ENCODE data around the gene SLC16A14.
"Not testable (repeated sequence)": the region's sequence is repeated elsewhere in the genome, so short reads cannot be mapped to it uniquely, and the experiment has no call there.

SLC16A14 gene, protein sequence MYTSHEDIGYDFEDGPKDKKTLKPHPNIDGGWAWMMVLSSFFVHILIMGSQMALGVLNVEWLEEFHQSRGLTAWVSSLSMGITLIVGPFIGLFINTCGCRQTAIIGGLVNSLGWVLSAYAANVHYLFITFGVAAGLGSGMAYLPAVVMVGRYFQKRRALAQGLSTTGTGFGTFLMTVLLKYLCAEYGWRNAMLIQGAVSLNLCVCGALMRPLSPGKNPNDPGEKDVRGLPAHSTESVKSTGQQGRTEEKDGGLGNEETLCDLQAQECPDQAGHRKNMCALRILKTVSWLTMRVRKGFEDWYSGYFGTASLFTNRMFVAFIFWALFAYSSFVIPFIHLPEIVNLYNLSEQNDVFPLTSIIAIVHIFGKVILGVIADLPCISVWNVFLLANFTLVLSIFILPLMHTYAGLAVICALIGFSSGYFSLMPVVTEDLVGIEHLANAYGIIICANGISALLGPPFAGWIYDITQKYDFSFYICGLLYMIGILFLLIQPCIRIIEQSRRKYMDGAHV

DNA sequence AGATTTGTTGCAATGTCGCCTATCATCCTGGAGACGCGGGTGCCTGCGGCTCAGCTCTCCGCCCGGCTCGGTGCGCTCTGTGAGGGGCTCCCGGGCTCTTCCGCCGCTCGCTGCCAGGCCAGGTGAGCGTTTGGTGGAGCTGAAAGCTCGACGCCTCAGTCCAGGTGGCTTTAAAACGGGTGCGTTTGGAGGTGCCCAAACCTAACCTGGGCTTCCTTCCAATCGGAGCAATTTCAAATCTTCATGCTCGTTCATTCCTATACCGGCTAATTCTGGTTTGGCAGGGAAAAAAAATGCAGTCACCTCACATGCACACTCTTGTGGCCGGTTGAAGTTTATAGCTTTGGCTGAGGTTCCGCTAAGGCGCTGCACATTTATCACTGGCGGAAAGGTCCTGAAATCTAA, at the start of gene SLC16A14:
Gene SLC16A14, minus strand, starts transcription at position 274 of the 405 bp plus-strand sequence. CDS start 9,572 bp downstream, outside the sequence.
- no peak within 1 kb of the TSS for H3K27ac ChIP-seq
- H3K4me3 ChIP-seq (ENCODE audit: low read depth, low read length), result peak within 1 kb of the TSS; percentile 60
- no peaks in the 10 kb centered on the region for H3K27me3 ChIP-seq (replicated peaks)
- TF ChIP-seq, protein P1, sequence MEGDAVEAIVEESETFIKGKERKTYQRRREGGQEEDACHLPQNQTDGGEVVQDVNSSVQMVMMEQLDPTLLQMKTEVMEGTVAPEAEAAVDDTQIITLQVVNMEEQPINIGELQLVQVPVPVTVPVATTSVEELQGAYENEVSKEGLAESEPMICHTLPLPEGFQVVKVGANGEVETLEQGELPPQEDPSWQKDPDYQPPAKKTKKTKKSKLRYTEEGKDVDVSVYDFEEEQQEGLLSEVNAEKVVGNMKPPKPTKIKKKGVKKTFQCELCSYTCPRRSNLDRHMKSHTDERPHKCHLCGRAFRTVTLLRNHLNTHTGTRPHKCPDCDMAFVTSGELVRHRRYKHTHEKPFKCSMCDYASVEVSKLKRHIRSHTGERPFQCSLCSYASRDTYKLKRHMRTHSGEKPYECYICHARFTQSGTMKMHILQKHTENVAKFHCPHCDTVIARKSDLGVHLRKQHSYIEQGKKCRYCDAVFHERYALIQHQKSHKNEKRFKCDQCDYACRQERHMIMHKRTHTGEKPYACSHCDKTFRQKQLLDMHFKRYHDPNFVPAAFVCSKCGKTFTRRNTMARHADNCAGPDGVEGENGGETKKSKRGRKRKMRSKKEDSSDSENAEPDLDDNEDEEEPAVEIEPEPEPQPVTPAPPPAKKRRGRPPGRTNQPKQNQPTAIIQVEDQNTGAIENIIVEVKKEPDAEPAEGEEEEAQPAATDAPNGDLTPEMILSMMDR (IDR thresholded peaks at IDR 0.05; ENCODE audit: low read depth, low read length, missing control alignments), result peak; percentile 62
- no peaks in the 10 kb centered on the region for H3K36me3 ChIP-seq (replicated peaks)
- in situ Hi-C loops (cut with HindIII; ENCODE audit: low pct_ligation_motif_present, low sequenced_read_pairs), result no loop called here
- peak; percentile 53 for DNase-seq

DNA sequence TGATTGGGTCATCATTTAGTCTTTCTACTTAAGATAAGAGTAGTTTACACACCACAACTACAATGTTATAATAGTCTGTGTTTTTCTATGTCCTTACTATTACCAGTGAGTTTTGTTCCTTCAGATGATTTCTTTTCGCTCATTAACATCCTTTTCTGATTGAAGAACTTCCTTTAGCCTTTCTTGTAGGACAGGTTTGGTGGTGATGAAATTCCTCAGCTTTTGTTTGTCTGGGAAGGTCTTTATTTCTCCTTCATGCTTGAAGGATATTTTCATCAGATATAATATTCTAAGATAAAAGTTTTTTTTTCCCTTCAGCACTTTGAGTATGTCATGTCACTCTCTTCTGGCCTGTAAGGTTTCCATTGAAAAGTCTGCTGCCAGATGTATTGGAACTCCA, 38.0 kb upstream of the SLC16A14 start:
- DNase-seq, result no peak
- Histone ChIP-seq H3K27me3 (replicated peaks) (no peaks in the 10 kb centered on the region), H3K27ac (no peak overlapping the region), H3K4me3 (ENCODE audit: low read depth, low read length) (no peak overlapping the region), H3K36me3 (replicated peaks) (no peaks in the 10 kb centered on the region)
- TF ChIP-seq, protein P1 (IDR thresholded peaks at IDR 0.05; ENCODE audit: low read depth, low read length, missing control alignments), result no peak
- in situ Hi-C loops (cut with HindIII; ENCODE audit: low pct_ligation_motif_present, low sequenced_read_pairs), result no loop called here

DNA sequence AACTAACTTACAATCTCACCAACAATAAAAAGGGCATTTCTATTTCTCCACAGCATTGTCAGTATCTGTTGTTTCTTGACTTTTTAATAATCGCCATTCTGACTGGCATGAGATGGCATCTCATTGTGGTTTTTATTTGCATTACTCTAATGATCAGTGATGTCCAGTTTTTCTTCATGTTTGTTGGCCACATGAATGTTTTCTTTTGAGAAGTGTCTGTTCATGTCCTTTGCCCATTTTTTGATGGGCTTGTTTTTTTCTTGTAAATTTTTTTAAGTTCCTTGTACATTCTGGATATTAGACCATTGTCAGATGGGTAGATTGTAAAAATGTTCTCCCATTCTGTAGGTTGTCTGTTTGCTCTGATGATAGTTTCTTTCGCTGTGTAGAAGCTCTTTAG, 33.2 kb upstream of the SLC16A14 start:
- H3K4me3 ChIP-seq (ENCODE audit: low read depth, low read length); H3K27ac ChIP-seq; in situ Hi-C loops (cut with HindIII; ENCODE audit: low pct_ligation_motif_present, low sequenced_read_pairs); DNase-seq; H3K27me3 ChIP-seq (replicated peaks); H3K36me3 ChIP-seq (replicated peaks): not testable (repeated sequence)

DNA sequence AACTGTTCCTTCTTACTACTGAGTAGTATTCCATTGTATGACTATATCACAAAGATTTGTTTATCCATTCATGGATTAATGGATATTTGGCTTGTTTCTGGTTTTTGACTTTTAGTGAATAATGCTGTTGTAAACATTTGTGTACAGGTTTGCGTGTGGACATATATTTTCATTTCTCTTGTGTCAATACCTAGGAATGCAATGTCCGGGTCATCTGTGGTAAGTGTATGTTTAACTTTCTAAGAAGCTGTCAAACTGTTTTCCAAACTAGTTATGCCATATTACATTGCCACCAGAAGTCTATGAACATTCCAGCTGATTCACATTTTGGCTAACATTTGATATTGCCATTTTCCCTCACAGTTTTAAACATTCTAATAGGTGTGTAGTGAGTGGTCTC, 29.1 kb upstream of the SLC16A14 start:
- H3K4me3 ChIP-seq (ENCODE audit: low read depth, low read length), result no peak overlapping the region
- in situ Hi-C loops (cut with HindIII; ENCODE audit: low pct_ligation_motif_present, low sequenced_read_pairs), result no loop called here
- H3K27ac ChIP-seq, result no peak overlapping the region
- TF ChIP-seq, protein P1 (IDR thresholded peaks at IDR 0.05; ENCODE audit: low read depth, low read length, missing control alignments), result no peak
- peak; percentile 4 for DNase-seq
- H3K36me3 ChIP-seq (replicated peaks), result no peaks in the 10 kb centered on the region
- no peaks in the 10 kb centered on the region for H3K27me3 ChIP-seq (replicated peaks)

DNA sequence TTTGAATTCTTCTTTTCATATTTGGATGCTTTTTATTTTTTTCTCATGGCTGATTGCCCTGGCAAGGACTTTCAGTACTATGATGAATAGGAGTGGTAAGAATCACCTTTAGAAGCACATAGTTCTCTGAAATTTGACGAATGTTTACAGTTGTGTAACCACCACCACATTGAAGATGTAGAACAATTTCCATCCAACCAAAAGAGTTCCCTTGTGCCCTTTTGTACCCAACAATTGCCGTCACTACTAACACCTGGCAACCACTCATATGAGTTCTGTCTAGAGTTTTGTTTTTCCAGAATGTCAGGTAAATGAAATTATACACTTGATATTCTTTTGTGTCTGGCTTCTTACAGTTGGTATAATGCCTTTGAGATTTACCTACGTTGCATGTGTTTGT, 28.7 kb upstream of the SLC16A14 start:
- TF ChIP-seq, protein P1 (IDR thresholded peaks at IDR 0.05; ENCODE audit: low read depth, low read length, missing control alignments), result no peak
- in situ Hi-C loops (cut with HindIII; ENCODE audit: low pct_ligation_motif_present, low sequenced_read_pairs), result no loop called here
- H3K27me3 ChIP-seq (replicated peaks), result no peaks in the 10 kb centered on the region
- no peaks in the 10 kb centered on the region for H3K36me3 ChIP-seq (replicated peaks)
- H3K4me3 ChIP-seq (ENCODE audit: low read depth, low read length), result no peak overlapping the region
- no peak overlapping the region for H3K27ac ChIP-seq
- DNase-seq, result no peak

DNA sequence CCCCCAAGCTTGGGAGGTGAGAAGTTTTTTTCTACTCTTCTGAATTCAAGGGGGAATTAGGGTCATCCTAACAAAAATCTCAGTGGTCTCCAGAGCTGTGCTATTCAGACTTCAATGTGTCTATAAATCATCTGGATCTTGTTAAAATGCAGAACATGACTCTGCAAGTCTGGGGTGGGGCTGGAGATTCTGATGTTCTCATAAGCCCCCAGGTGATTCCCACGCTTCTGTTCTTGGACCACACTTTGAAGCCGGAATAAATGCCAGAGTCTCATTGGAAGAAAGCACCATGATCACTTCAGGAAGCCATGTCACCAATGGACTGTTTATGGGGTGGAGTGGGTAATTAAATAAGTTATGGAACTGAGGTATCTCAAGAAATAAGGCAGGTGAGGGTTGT, 22.2 kb upstream of the SLC16A14 start:
- DNase-seq, result no peak
- H3K36me3 ChIP-seq (replicated peaks), result no peaks in the 10 kb centered on the region
- in situ Hi-C loops (cut with HindIII; ENCODE audit: low pct_ligation_motif_present, low sequenced_read_pairs), result no loop called here
- H3K27ac ChIP-seq, result no peak overlapping the region
- TF ChIP-seq, protein P1 (IDR thresholded peaks at IDR 0.05; ENCODE audit: low read depth, low read length, missing control alignments), result no peak
- H3K27me3 ChIP-seq (replicated peaks), result no peaks in the 10 kb centered on the region
- no peak overlapping the region for H3K4me3 ChIP-seq (ENCODE audit: low read depth, low read length)

All from brain microvascular endothelial cell (primary cell).